GM12878 (cell line): ENCODE data around the gene ETV7. TPM values are rescaled to one million over a fixed set of nuclear protein-coding genes. Genes with fewer than 3 reads are reported as not detected.

ENCODE experiments used
- ATF7 ChIP-seq: fragments of 450-650 bp; IDR thresholded peaks from 2 replicates; pipeline ENCODE4 v1.6.1; 2016; ENCODE audit warnings: low read depth, mild to moderate bottlenecking
- CEBPB ChIP-seq, 2 experiments: fragments of 150-350 bp in 1 of 2; IDR thresholded peaks; 2 replicates each; pipeline ENCODE4 v1.6.1; 2012 to 2014; ENCODE audit warnings: low read depth in 2 of 2, low read length in 2 of 2, borderline replicate concordance in 1 of 2, inconsistent platforms in 1 of 2
- EP300 ChIP-seq, 2 experiments: fragments of 150-350 bp in 1 of 2; IDR thresholded peaks; 2 replicates each; pipeline ENCODE4 v1.6.1; 2011 to 2012; ENCODE audit warnings: low read depth in 2 of 2, low read length in 2 of 2, borderline replicate concordance in 1 of 2, improper control_type of control experiment in 1 of 2, inconsistent platforms in 1 of 2; ENCODE audit not compliant: control insufficient read depth in 1 of 2
- GABPA ChIP-seq: IDR thresholded peaks from 2 replicates; pipeline ENCODE4 v1.6.1; 2014; ENCODE audit warnings: antibody characterized with exemption, low read depth, mild to moderate bottlenecking, inconsistent platforms
- MTA3 ChIP-seq: IDR thresholded peaks from 2 replicates; pipeline ENCODE4 v1.6.1; 2012; ENCODE audit warnings: low read length, inconsistent platforms, borderline replicate concordance
- NFIC ChIP-seq: IDR thresholded peaks from 2 replicates; pipeline ENCODE4 v1.6.1; 2012; ENCODE audit warnings: low read depth, mild to moderate bottlenecking, inconsistent platforms, low read length, moderate library complexity
- NFYA ChIP-seq: IDR thresholded peaks from 2 replicates; pipeline ENCODE4 v1.6.1; 2011; ENCODE audit warnings: low read depth, mild to moderate bottlenecking, low read length, improper control_type of control experiment, borderline replicate concordance
- RB1 ChIP-seq: fragments of 450-650 bp; formaldehyde crosslinking; IDR thresholded peaks from 2 replicates; pipeline ENCODE4 v1.6.1; 2017; ENCODE audit warnings: mild to moderate bottlenecking, borderline replicate concordance
- RUNX3 ChIP-seq: IDR thresholded peaks from 2 replicates; pipeline ENCODE4 v1.6.1; 2012; ENCODE audit warnings: low read length, inconsistent platforms
- ZNF217 ChIP-seq: fragments of 450-650 bp; IDR thresholded peaks from 2 replicates; pipeline ENCODE4 v1.6.1; 2017; ENCODE audit warnings: antibody characterized with exemption, mild to moderate bottlenecking
- ZNF24 ChIP-seq: fragments of 450-650 bp; IDR thresholded peaks from 2 replicates; pipeline ENCODE4 v1.6.1; 2017; ENCODE audit warnings: antibody characterized with exemption, mild to moderate bottlenecking
- ZNF274 ChIP-seq: IDR thresholded peaks from one replicate; pipeline ENCODE4 v1.8.0; 2011; ENCODE audit not compliant: insufficient read length, insufficient read depth
- ZZZ3 ChIP-seq: IDR thresholded peaks from 2 replicates; pipeline ENCODE4 v1.6.1; 2011; ENCODE audit warnings: low read depth; ENCODE audit not compliant: control insufficient read depth, insufficient read length
- polyA plus RNA-seq, 11 experiments: library from polyadenylated mRNA; depleted of rRNA in 4 of 11; unstranded in 6 of 11; stranded (reverse) in 5 of 11; fragments of >200 nt; fragmentation: Nextera tagmentation in 4 of 11; fragmentation: Illumina TruSeq in 1 of 11; extraction: Ambion mirVana in 4 of 11; extraction: Trizol in 1 of 11; gene quantifications; 1 replicate in 1 of 11; 2 replicates in 10 of 11; pipeline versions ENCODE4 v1.2.1 to v1.2.3, GENCODE V29; 2011 to 2016; ENCODE audit warnings: inconsistent platforms in 2 of 11, missing spikeins in 2 of 11, low read depth in 1 of 11
- total RNA-seq, 4 experiments: library from RNA; depleted of rRNA in 3 of 4; stranded (reverse); fragments of >200 nt in 3 of 4; fragmentation: Illumina TruSeq in 1 of 4; extraction: Trizol in 1 of 4; gene quantifications; 2 replicates each; pipeline versions ENCODE4 v1.2.1 to v1.2.3, GENCODE V29; 2013 to 2021
- TF ChIP-seq, protein P1 (sequence below): fragments of 450-650 bp; IDR thresholded peaks from 2 replicates; pipeline ENCODE4 v1.6.1; 2018; ENCODE audit warnings: borderline replicate concordance, mild to moderate bottlenecking; ENCODE audit not compliant: partially characterized antibody
- TF ChIP-seq, protein P2 (sequence below): fragments of 450-650 bp; IDR thresholded peaks from 2 replicates; pipeline ENCODE4 v1.6.1; 2014; ENCODE audit warnings: mild to moderate bottlenecking
- TF ChIP-seq, protein P3 (sequence below): IDR thresholded peaks from 2 replicates; pipeline ENCODE4 v1.6.1; 2012; ENCODE audit warnings: improper control_type of control experiment, low read depth, low read length; ENCODE audit not compliant: insufficient replicate concordance

The ETV7 gene
- total and polyA plus RNA-seq, 10 of the 15 experiments (the other 5 are each of a cell fraction or from before 2014, with no cell fraction given): 0.04 to 1.8 (median 1.3) TPM

DNA sequence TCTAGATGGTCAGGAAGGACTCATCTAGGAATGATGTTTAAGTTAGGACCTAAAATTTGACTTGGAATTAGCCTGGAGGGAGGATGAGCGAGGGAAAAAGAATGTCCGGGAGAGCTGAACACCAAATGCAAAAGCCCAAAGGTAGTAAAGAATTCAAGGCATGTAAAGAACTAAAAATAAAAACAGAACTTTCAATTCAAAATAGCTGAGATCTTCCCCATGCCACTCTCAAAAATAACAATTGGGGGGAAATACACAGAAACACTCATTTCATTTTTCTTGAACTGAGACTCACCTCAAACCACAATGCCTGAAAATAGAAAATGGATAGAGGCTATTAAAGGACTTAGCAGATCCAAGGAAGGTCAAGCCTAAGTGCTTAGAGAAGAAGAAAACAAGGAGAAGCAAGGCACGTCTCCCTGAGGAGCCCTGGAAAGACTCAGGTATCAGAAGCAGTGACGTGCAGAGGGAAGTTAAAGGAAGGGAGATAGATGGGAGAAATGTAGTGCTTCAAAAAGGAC, 44.7 kb upstream of the ETV7 start (continued):
- TF ChIP-seq, protein P1, sequence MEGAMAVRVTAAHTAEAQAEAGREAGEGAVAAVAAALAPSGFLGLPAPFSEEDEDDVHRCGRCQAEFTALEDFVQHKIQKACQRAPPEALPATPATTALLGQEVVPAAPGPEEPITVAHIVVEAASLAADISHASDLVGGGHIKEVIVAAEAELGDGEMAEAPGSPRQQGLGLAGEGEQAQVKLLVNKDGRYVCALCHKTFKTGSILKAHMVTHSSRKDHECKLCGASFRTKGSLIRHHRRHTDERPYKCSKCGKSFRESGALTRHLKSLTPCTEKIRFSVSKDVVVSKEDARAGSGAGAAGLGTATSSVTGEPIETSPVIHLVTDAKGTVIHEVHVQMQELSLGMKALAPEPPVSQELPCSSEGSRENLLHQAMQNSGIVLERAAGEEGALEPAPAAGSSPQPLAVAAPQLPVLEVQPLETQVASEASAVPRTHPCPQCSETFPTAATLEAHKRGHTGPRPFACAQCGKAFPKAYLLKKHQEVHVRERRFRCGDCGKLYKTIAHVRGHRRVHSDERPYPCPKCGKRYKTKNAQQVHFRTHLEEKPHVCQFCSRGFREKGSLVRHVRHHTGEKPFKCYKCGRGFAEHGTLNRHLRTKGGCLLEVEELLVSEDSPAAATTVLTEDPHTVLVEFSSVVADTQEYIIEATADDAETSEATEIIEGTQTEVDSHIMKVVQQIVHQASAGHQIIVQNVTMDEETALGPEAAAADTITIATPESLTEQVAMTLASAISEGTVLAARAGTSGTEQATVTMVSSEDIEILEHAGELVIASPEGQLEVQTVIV: no peak
- TF ChIP-seq EP300 (IDR thresholded peaks at IDR 0.05; ENCODE audit: borderline replicate concordance in 1 of 2, control insufficient read depth in 1 of 2, low read depth in 2 of 2, low read length in 2 of 2) (0 out of 4 replicates have a peak, but pooled peaks of 1 of the 2 experiments have one; percentile 11), ZZZ3 (no peak), CEBPB (IDR thresholded peaks at IDR 0.05; ENCODE audit: borderline replicate concordance in 1 of 2, low read depth in 2 of 2, low read length in 2 of 2) (no peak), NFYA (no peak), RB1 (no peak), ZNF217 (no peak), ATF7 (no peak), RUNX3 (peak; percentile 98), GABPA (0 out of 2 replicates have a peak, but pooled peaks have one; percentile 14), NFIC (peak; percentile 96), ZNF274 (no peak), MTA3 (peak; percentile 64; the same call in 1 of the 2 replicates), ZNF24 (no peak)
- TF ChIP-seq, protein P2, sequence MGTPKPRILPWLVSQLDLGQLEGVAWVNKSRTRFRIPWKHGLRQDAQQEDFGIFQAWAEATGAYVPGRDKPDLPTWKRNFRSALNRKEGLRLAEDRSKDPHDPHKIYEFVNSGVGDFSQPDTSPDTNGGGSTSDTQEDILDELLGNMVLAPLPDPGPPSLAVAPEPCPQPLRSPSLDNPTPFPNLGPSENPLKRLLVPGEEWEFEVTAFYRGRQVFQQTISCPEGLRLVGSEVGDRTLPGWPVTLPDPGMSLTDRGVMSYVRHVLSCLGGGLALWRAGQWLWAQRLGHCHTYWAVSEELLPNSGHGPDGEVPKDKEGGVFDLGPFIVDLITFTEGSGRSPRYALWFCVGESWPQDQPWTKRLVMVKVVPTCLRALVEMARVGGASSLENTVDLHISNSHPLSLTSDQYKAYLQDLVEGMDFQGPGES: no peak
- TF ChIP-seq, protein P3, sequence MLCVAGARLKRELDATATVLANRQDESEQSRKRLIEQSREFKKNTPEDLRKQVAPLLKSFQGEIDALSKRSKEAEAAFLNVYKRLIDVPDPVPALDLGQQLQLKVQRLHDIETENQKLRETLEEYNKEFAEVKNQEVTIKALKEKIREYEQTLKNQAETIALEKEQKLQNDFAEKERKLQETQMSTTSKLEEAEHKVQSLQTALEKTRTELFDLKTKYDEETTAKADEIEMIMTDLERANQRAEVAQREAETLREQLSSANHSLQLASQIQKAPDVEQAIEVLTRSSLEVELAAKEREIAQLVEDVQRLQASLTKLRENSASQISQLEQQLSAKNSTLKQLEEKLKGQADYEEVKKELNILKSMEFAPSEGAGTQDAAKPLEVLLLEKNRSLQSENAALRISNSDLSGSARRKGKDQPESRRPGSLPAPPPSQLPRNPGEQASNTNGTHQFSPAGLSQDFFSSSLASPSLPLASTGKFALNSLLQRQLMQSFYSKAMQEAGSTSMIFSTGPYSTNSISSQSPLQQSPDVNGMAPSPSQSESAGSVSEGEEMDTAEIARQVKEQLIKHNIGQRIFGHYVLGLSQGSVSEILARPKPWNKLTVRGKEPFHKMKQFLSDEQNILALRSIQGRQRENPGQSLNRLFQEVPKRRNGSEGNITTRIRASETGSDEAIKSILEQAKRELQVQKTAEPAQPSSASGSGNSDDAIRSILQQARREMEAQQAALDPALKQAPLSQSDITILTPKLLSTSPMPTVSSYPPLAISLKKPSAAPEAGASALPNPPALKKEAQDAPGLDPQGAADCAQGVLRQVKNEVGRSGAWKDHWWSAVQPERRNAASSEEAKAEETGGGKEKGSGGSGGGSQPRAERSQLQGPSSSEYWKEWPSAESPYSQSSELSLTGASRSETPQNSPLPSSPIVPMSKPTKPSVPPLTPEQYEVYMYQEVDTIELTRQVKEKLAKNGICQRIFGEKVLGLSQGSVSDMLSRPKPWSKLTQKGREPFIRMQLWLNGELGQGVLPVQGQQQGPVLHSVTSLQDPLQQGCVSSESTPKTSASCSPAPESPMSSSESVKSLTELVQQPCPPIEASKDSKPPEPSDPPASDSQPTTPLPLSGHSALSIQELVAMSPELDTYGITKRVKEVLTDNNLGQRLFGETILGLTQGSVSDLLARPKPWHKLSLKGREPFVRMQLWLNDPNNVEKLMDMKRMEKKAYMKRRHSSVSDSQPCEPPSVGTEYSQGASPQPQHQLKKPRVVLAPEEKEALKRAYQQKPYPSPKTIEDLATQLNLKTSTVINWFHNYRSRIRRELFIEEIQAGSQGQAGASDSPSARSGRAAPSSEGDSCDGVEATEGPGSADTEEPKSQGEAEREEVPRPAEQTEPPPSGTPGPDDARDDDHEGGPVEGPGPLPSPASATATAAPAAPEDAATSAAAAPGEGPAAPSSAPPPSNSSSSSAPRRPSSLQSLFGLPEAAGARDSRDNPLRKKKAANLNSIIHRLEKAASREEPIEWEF: no peak
